Neuronal stem cell (in vitro differentiated cells): ENCODE data around the gene ELOF1.

Experiments used
- DNase-seq: peaks from one replicate; pipeline ENCODE4 v3.0.0-alpha.2; 2013; ENCODE audit warnings: low spot score
- H2AFZ ChIP-seq: one replicate; pipeline ENCODE4 v1.6.1; 2013; ENCODE audit warnings: mild to moderate bottlenecking, low read length, inconsistent platforms
- H2AK5ac ChIP-seq: 2 replicates; pipeline ENCODE4 v1.6.1; 2013; ENCODE audit warnings: low read depth, mild to moderate bottlenecking, inconsistent platforms, low read length, moderate library complexity, mixed read lengths
- H2BK120ac ChIP-seq: 2 replicates; pipeline ENCODE4 v1.6.1; 2013; ENCODE audit warnings: low read depth, mild to moderate bottlenecking, inconsistent platforms, low read length, moderate library complexity, mixed read lengths
- H2BK12ac ChIP-seq: one replicate; pipeline ENCODE4 v1.6.1; 2013; ENCODE audit warnings: low read length, inconsistent platforms
- H2BK15ac ChIP-seq: 2 replicates; pipeline ENCODE4 v1.6.1; 2013; ENCODE audit warnings: mild to moderate bottlenecking, low read length, inconsistent platforms, mixed read lengths
- H2BK5ac ChIP-seq: one replicate; pipeline ENCODE4 v1.6.1; 2013; ENCODE audit warnings: inconsistent platforms, mild to moderate bottlenecking, low read length, moderate library complexity
- H3K14ac ChIP-seq: one replicate; pipeline ENCODE4 v1.6.1; 2013; ENCODE audit warnings: low read length, inconsistent platforms
- H3K18ac ChIP-seq: 2 replicates; pipeline ENCODE4 v1.6.1; 2013; ENCODE audit warnings: low read length, inconsistent platforms
- H3K23ac ChIP-seq: 2 replicates; pipeline ENCODE4 v1.6.1; 2013; ENCODE audit warnings: low read depth, mild to moderate bottlenecking, mixed read lengths, low read length, inconsistent platforms; ENCODE audit not compliant: poor library complexity
- H3K27ac ChIP-seq: replicated peaks from 3 replicates; pipeline ENCODE4 v1.5.1; 2013; ENCODE audit warnings: low read length, inconsistent platforms
- H3K27me3 ChIP-seq, 3 experiments: 2 replicates each; pipeline ENCODE4 v1.6.1; 2013; ENCODE audit warnings: low read length in 3 of 3, mild to moderate bottlenecking in 2 of 3, inconsistent platforms in 1 of 3, low read depth in 1 of 3, mixed read lengths in 1 of 3, moderate library complexity in 1 of 3; ENCODE audit not compliant: control insufficient read depth in 3 of 3, insufficient read depth in 3 of 3
- H3K36me3 ChIP-seq, 2 donors: replicated peaks in 1 of 2; 2 replicates each; pipeline ENCODE4 v1.6.1; 2013; ENCODE audit warnings: low read length in 2 of 2; ENCODE audit not compliant: control insufficient read depth in 2 of 2, insufficient read depth in 2 of 2
- H3K4ac ChIP-seq: 2 replicates; pipeline ENCODE4 v1.6.1; 2013; ENCODE audit warnings: inconsistent platforms, mild to moderate bottlenecking, low read length, moderate library complexity
- H3K4me1 ChIP-seq, 2 donors: 1 replicate in 1 of 2; 2 replicates in 1 of 2; pipeline ENCODE4 v1.6.1; 2013; ENCODE audit warnings: low read length in 2 of 2, low read depth in 1 of 2; ENCODE audit not compliant: control insufficient read depth in 2 of 2, insufficient read depth in 1 of 2
- H3K4me2 ChIP-seq: one replicate; pipeline ENCODE4 v1.6.1; 2013; ENCODE audit warnings: mild to moderate bottlenecking, low read length, inconsistent platforms; ENCODE audit not compliant: insufficient read depth, poor library complexity, severe bottlenecking
- H3K4me3 ChIP-seq, 2 donors: 2 replicates each; pipeline ENCODE4 v1.5.1; 2013; ENCODE audit warnings: low read length in 2 of 2, mild to moderate bottlenecking in 2 of 2, inconsistent platforms in 1 of 2, moderate library complexity in 1 of 2
- H3K79me1 ChIP-seq: one replicate; pipeline ENCODE4 v1.6.1; 2013; ENCODE audit warnings: low read depth, mild to moderate bottlenecking, inconsistent platforms, low read length, moderate library complexity
- H3K9ac ChIP-seq: one replicate; pipeline ENCODE4 v1.6.1; 2013; ENCODE audit warnings: mild to moderate bottlenecking, low read depth, low read length, inconsistent platforms; ENCODE audit not compliant: poor library complexity
- H3K9me3 ChIP-seq, 2 donors: replicated peaks in 1 of 2; 2 replicates each; pipeline versions ENCODE3 to v1.6.1; 2013; ENCODE audit warnings: low read length in 2 of 2, mild to moderate bottlenecking in 2 of 2, inconsistent platforms in 1 of 2, low read depth in 1 of 2, mixed read lengths in 1 of 2, moderate library complexity in 1 of 2; ENCODE audit not compliant: control insufficient read depth in 2 of 2, insufficient read depth in 1 of 2
- H4K8ac ChIP-seq: one replicate; pipeline ENCODE4 v1.6.1; 2013; ENCODE audit warnings: low read depth, mild to moderate bottlenecking, inconsistent platforms, low read length, moderate library complexity
- H4K91ac ChIP-seq: one replicate; pipeline ENCODE4 v1.6.1; 2013; ENCODE audit warnings: low read length, low read depth, mild to moderate bottlenecking, inconsistent platforms; ENCODE audit not compliant: poor library complexity
- WGBS, 2 donors: extraction: QIAGEN DNeasy Blood & Tissue Kit; methylation state at CpG; one replicate each; pipeline ENCODE4 v1.1.7; 2013; ENCODE audit warnings: missing lambda C conversion rate in 2 of 2, mixed read lengths in 1 of 2; ENCODE audit not compliant: insufficient read length in 2 of 2, insufficient replicate concordance in 1 of 2; ENCODE audit errors: extremely low coverage in 2 of 2; 5-methylcytosine and 5-hydroxymethylcytosine counted together

ELOF1 gene

GRCh38 chr19:11554160-11554559, 4.9 kb downstream of the ELOF1 start:
- H3K18ac ChIP-seq, result no peak overlapping the region
- no peak overlapping the region for H3K23ac ChIP-seq
- DNase-seq, result no peak
- H2BK15ac ChIP-seq, result no peak overlapping the region
- H2BK5ac ChIP-seq, result no peak overlapping the region
- H3K4ac ChIP-seq, result no peak overlapping the region
- no peak overlapping the region for H3K27ac ChIP-seq
- peaks cover 5 to 7% of the 10 kb centered on the region in 2 donors for H3K4me1 ChIP-seq
- H4K8ac ChIP-seq, result no peak overlapping the region
- H3K9ac ChIP-seq, result no peak overlapping the region
- peaks cover 15% of the 10 kb centered on the region for H3K79me1 ChIP-seq
- H2BK120ac ChIP-seq, result no peak overlapping the region
- H2BK12ac ChIP-seq, result no peak overlapping the region
- WGBS, 2 donors, result no CpG with 5 or more reads among the region's 12 CpGs
- no peak overlapping the region for H4K91ac ChIP-seq
- H3K27me3 ChIP-seq, result no peaks in the 10 kb centered on the region
- no peak overlapping the region for H3K4me2 ChIP-seq
- no peak overlapping the region for H2AK5ac ChIP-seq
- H2AFZ ChIP-seq, result no peak overlapping the region
- H3K14ac ChIP-seq, result no peak overlapping the region
- peaks cover 0 to 2% of the 10 kb centered on the region in 2 donors for H3K9me3 ChIP-seq
- H3K4me3 ChIP-seq, result no peak overlapping the region
- peaks cover 16 to 45% of the 10 kb centered on the region in 2 donors for H3K36me3 ChIP-seq

- H4K8ac ChIP-seq, result no peak overlapping the region
These were observed 6.2 kb downstream of the ELOF1 start for GRCh38 chr19:11552666-11553372.

GRCh38 chr19:11551603-11552235, 7.3 kb downstream of the ELOF1 start:
- no peak overlapping the region for H3K14ac ChIP-seq
- no peaks in the 10 kb centered on the region for H3K4me1 ChIP-seq
- DNase-seq, result no peak
- peaks cover 9% of the 10 kb centered on the region for H3K79me1 ChIP-seq
- H2BK5ac ChIP-seq, result peak overlapping the region; percentile 49
- peak overlapping the region; percentile 27 for H2AK5ac ChIP-seq
- no peak overlapping the region for H2BK120ac ChIP-seq
- WGBS, 2 donors, result no CpG with 5 or more reads among the region's 26 CpGs
- H3K36me3 ChIP-seq, result peaks cover 21 to 45% of the 10 kb centered on the region in 2 donors
- no peak overlapping the region for H3K4ac ChIP-seq
- peak overlapping the region; percentile 13 for H3K18ac ChIP-seq
- H3K27me3 ChIP-seq, result no peaks in the 10 kb centered on the region
- no peak overlapping the region for H4K8ac ChIP-seq
- no peak overlapping the region for H3K4me2 ChIP-seq
- H2BK12ac ChIP-seq, result no peak overlapping the region
- no peak overlapping the region for H4K91ac ChIP-seq
- H3K4me3 ChIP-seq, result no peak overlapping the region
- H3K9me3 ChIP-seq, result peaks cover 0 to 2% of the 10 kb centered on the region in 2 donors
- H3K27ac ChIP-seq, result no peak overlapping the region
- H2BK15ac ChIP-seq, result no peak overlapping the region
- peak overlapping the region; percentile 68 for H3K23ac ChIP-seq
- no peak overlapping the region for H3K9ac ChIP-seq
- no peak overlapping the region for H2AFZ ChIP-seq

More at GRCh38 chr19:11552666-11553372, 6.2 kb downstream of the ELOF1 start:
- Histone ChIP-seq H3K27me3 (no peaks in the 10 kb centered on the region), H2BK5ac (no peak overlapping the region), H3K36me3 (peaks cover 18 to 45% of the 10 kb centered on the region in 2 donors), H3K9ac (no peak overlapping the region), H3K18ac (no peak overlapping the region), H3K79me1 (peaks cover 11% of the 10 kb centered on the region), H4K91ac (no peak overlapping the region), H2AFZ (no peak overlapping the region), H3K4me1 (peaks cover 1 to 2% of the 10 kb centered on the region in 2 donors), H2AK5ac (no peak overlapping the region), H2BK15ac (no peak overlapping the region), H3K9me3 (peaks cover 0 to 2% of the 10 kb centered on the region in 2 donors), H3K4ac (no peak overlapping the region), H3K23ac (no peak overlapping the region), H2BK120ac (no peak overlapping the region), H3K14ac (no peak overlapping the region), H3K4me2 (no peak overlapping the region), H3K27ac (no peak overlapping the region), H2BK12ac (no peak overlapping the region), H3K4me3 (no peak overlapping the region)
- no CpG with 5 or more reads among the region's 20 CpGs for WGBS, 2 donors
- no peak for DNase-seq

- H3K9ac ChIP-seq, result peak overlapping the region; percentile 70
- no peak overlapping the region for H3K23ac ChIP-seq
- H3K4me2 ChIP-seq, result no peak overlapping the region
- H3K4me1 ChIP-seq, result no peaks in the 10 kb centered on the region
- peak overlapping the region; percentile 43 for H4K8ac ChIP-seq
- H2BK12ac ChIP-seq, result peak overlapping the region; percentile 82
- WGBS, 2 donors, result no CpG with 5 or more reads among the region's 8 CpGs
- peaks cover 0 to 2% of the 10 kb centered on the region in 2 donors for H3K9me3 ChIP-seq
- no peak overlapping the region for H3K27ac ChIP-seq
- no peak overlapping the region for H2BK15ac ChIP-seq
- H2AFZ ChIP-seq, result no peak overlapping the region
- H3K18ac ChIP-seq, result no peak overlapping the region
- no peak overlapping the region for H3K4ac ChIP-seq
- no peak overlapping the region for H4K91ac ChIP-seq
- H3K27me3 ChIP-seq, result no peaks in the 10 kb centered on the region
- no peak overlapping the region for H2BK120ac ChIP-seq
- H2AK5ac ChIP-seq, result no peak overlapping the region
- H2BK5ac ChIP-seq, result no peak overlapping the region
- H3K14ac ChIP-seq, result peak overlapping the region; percentile 47
- peaks cover 3% of the 10 kb centered on the region for H3K79me1 ChIP-seq
- H3K4me3 ChIP-seq, result no peak overlapping the region
- DNase-seq, result no peak
- H3K36me3 ChIP-seq, result peaks cover 19 to 33% of the 10 kb centered on the region in 2 donors
These were observed 8.8 kb downstream of the ELOF1 start for GRCh38 chr19:11550265-11550664.
